Activated CD4-positive, alpha-beta memory T cell treated with anti-CD3 and anti-CD28 coated beads, Interleukin-2, amount 10 ng/mL, durations not matched to agents 7 days and 5 days (primary cell): ENCODE results near the gene DARS2. TPM values are rescaled to one million over a fixed set of nuclear protein-coding genes. Genes with fewer than 3 reads are reported as not detected.

Experiments used
- CTCF ChIA-PET: fragments of 350-600 bp; sonication (Branson Sonifier 250); formaldehyde crosslinking; loops from one replicate; lab custom pipeline; 2021; ENCODE audit warnings: antibody characterized with exemption, inconsistent platforms; lab: Charles Lee
- POLR2A ChIA-PET: fragments of 350-600 bp; sonication (Branson Sonifier 250); formaldehyde crosslinking; loops from one replicate; lab custom pipeline; 2021; ENCODE audit warnings: antibody characterized with exemption; lab: Charles Lee
- DNase-seq: peaks from one replicate; pipeline ENCODE4 v3.0.0-alpha.2; 2020
- H3K27ac Mint-ChIP-seq: one replicate; pipeline ENCODE4 v1.8.0; 2021; ENCODE audit warnings: mild to moderate bottlenecking, mixed read lengths
- H3K27me3 Mint-ChIP-seq: one replicate; pipeline ENCODE4 v1.8.0; 2021; ENCODE audit warnings: mixed read lengths
- H3K36me3 Mint-ChIP-seq: one replicate; pipeline ENCODE4 v1.8.0; 2021; ENCODE audit warnings: low read depth, mixed read lengths
- H3K4me1 Mint-ChIP-seq: one replicate; pipeline ENCODE4 v1.8.0; 2021; ENCODE audit warnings: mixed read lengths
- H3K4me3 Mint-ChIP-seq: one replicate; pipeline ENCODE4 v1.8.0; 2021; ENCODE audit warnings: mild to moderate bottlenecking, mixed read lengths
- H3K9me3 Mint-ChIP-seq: one replicate; pipeline ENCODE4 v1.8.0; 2021; ENCODE audit warnings: mixed read lengths
- total RNA-seq, 2 experiments: library from RNA; stranded (reverse); gene quantifications; one replicate each; pipeline ENCODE4 v1.2.3, GENCODE V29; 2021

The DARS2 gene
- total RNA-seq, 2 experiments from 2014 or later: 26.3 to 26.4 TPM

DNA sequence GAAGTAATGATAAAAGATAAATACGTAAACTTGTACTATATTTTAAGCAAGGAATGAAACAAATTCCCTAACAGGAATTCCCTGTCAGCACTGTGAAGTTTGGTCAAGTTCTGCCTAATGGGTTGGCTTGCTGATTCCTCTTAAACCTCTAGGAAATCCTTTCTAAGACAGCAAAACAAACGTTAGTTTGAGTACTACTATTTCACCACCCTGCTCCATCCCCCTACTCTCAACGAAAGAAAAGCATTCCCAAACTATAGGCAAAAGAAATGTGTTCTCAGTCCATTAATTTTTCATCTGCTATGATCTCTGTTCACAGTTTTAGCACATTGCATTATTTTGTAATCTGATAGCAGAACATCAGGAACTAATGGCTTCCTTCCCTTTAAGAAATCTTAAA, 76.5 kb downstream of the DARS2 start:
- no peaks in the 10 kb centered on the region for H3K9me3 Mint-ChIP-seq
- no peak overlapping the region for H3K4me3 Mint-ChIP-seq
- DNase-seq: no peak
- POLR2A ChIA-PET: no interaction called here
- CTCF ChIA-PET: no interaction called here
- H3K4me1 Mint-ChIP-seq: peaks cover 6% of the 10 kb centered on the region
- no peaks in the 10 kb centered on the region for H3K27me3 Mint-ChIP-seq
- H3K36me3 Mint-ChIP-seq: peaks cover 3% of the 10 kb centered on the region
- H3K27ac Mint-ChIP-seq: no peak overlapping the region

DNA sequence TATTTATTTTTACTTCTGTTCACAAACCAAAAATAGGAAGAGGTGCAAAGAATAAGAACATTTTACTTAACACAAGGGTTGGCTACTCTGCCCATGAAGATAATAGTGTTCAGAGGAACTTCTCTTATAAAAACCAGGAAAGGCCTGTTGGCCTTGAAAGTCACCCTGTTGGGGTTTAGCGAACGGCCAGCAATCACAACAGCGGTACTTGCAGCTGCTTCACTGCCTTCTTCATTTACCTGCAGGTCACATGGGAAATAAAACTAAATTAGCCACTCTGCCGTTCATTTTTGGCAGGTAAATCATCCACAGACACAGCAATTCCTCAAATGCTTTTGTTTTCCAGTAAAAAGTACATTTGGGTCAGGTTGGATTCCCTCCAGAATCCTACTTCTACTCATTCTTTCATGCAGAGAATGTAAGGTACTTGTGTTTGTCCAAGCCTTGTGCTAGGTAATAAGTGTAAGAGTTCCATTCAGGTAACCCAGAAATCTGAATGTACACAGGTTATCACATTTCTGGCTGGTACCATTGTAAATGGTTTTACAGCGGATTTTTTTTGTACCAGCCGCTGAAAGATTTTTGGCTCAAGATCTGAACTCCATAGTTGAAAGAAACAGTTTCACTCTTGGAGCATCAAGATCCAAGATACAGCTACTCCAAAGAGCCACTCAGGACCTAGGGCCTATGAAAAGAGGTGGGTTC, 79.5 kb downstream of the DARS2 start:
- Mint-ChIP-seq H3K9me3 (no peaks in the 10 kb centered on the region), H3K4me1 (peaks cover 6% of the 10 kb centered on the region), H3K36me3 (peaks cover 3% of the 10 kb centered on the region), H3K27me3 (no peaks in the 10 kb centered on the region), H3K4me3 (no peak overlapping the region), H3K27ac (no peak overlapping the region)
- ChIA-PET CTCF (no interaction called here), POLR2A (no interaction called here)
- DNase-seq: no peak

Other genes starting within 250 kb of the DARS2 start
- gene SLC9C2, start 221.6 kb upstream of the DARS2 start, total RNA-seq: not detected
- gene TEX50, start 189.3 kb upstream of the DARS2 start, total RNA-seq: not detected
- gene ANKRD45, start 154.8 kb upstream of the DARS2 start, total RNA-seq: not detected
- gene KLHL20, start 109.7 kb upstream of the DARS2 start, total RNA-seq: 10 to 100 TPM; 17.7 to 18.9 TPM
- gene CENPL, start 210 bp downstream of the DARS2 start, total RNA-seq: 10 to 100 TPM; 28.2 to 29.4 TPM
- 100 to 1,000 TPM; 379 to 394 TPM for gene GAS5, start 43.3 kb downstream of the DARS2 start, total RNA-seq
- gene ZBTB37, start 43.7 kb downstream of the DARS2 start, total RNA-seq: 10 to 100 TPM; 11.3 to 12.6 TPM
- gene SERPINC1, start 92.7 kb downstream of the DARS2 start, total RNA-seq: under 1 TPM in 1 of 2 experiments, not detected in 1; 0.23 TPM
- 10 to 100 TPM; 29.6 to 33.6 TPM for gene RC3H1, start 197.7 kb downstream of the DARS2 start, total RNA-seq